NB4 (cell line): ENCODE data around the gene MRPS33.

Source experiments
- DNase-seq: peaks from one replicate; pipeline ENCODE4 v3.0.0; 2010; ENCODE audit warnings: low read depth
- H3K4me3 ChIP-seq: one replicate; pipeline ENCODE4 v1.5.1; 2011; ENCODE audit warnings: mild to moderate bottlenecking, low read depth, low read length, moderate library complexity
- MYC ChIP-seq: IDR thresholded peaks from 2 replicates; pipeline ENCODE4 v1.6.1; 2011; ENCODE audit warnings: low read depth, low read length
- POLR2A ChIP-seq: IDR thresholded peaks from 2 replicates; pipeline ENCODE4 v1.6.1; 2011; ENCODE audit warnings: mild to moderate bottlenecking; ENCODE audit not compliant: insufficient read length; ENCODE audit errors: extremely low read depth
- TF ChIP-seq, protein P1 (sequence below): IDR thresholded peaks from one replicate; pipeline ENCODE4 v1.5.1; 2012; ENCODE audit warnings: low read depth, low read length
- TF ChIP-seq, protein P2 (sequence below): IDR thresholded peaks from 2 replicates; pipeline ENCODE4 v1.6.1; 2011; ENCODE audit warnings: low read depth, low read length

Gene MRPS33

GRCh38 chr7:141014524-141015395, at the start of gene MRPS33:
Gene MRPS33, minus strand, starts transcription at chr7:141014952. Its CDS starts 4,319 bp downstream, at chr7:141010633.
- DNase-seq, result peak; percentile 98
- TF ChIP-seq, protein P1, sequence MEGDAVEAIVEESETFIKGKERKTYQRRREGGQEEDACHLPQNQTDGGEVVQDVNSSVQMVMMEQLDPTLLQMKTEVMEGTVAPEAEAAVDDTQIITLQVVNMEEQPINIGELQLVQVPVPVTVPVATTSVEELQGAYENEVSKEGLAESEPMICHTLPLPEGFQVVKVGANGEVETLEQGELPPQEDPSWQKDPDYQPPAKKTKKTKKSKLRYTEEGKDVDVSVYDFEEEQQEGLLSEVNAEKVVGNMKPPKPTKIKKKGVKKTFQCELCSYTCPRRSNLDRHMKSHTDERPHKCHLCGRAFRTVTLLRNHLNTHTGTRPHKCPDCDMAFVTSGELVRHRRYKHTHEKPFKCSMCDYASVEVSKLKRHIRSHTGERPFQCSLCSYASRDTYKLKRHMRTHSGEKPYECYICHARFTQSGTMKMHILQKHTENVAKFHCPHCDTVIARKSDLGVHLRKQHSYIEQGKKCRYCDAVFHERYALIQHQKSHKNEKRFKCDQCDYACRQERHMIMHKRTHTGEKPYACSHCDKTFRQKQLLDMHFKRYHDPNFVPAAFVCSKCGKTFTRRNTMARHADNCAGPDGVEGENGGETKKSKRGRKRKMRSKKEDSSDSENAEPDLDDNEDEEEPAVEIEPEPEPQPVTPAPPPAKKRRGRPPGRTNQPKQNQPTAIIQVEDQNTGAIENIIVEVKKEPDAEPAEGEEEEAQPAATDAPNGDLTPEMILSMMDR, result peak; percentile 82
- TF ChIP-seq POLR2A, result peak; percentile 82
- peak; percentile 83 for TF ChIP-seq MYC
- TF ChIP-seq, protein P2, sequence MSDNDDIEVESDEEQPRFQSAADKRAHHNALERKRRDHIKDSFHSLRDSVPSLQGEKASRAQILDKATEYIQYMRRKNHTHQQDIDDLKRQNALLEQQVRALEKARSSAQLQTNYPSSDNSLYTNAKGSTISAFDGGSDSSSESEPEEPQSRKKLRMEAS, result peak; percentile 65
- peak within 1 kb of the TSS; percentile 83 for H3K4me3 ChIP-seq

- H3K4me3 ChIP-seq, result no peak overlapping the region
- TF ChIP-seq, protein P1, result no peak
- TF ChIP-seq POLR2A, result no peak
- TF ChIP-seq MYC, result no peak
- TF ChIP-seq, protein P2, result no peak
- DNase-seq, result no peak
Observed at GRCh38 chr7:141057788-141058187, 43.0 kb upstream of the MRPS33 start.

GRCh38 chr7:141055146-141055545, 40.4 kb upstream of the MRPS33 start:
- H3K4me3 ChIP-seq, result no peak overlapping the region
- DNase-seq, result no peak
- TF ChIP-seq MYC (no peak), POLR2A (no peak)
- TF ChIP-seq, protein P1, result no peak
- TF ChIP-seq, protein P2, result no peak

DNA sequence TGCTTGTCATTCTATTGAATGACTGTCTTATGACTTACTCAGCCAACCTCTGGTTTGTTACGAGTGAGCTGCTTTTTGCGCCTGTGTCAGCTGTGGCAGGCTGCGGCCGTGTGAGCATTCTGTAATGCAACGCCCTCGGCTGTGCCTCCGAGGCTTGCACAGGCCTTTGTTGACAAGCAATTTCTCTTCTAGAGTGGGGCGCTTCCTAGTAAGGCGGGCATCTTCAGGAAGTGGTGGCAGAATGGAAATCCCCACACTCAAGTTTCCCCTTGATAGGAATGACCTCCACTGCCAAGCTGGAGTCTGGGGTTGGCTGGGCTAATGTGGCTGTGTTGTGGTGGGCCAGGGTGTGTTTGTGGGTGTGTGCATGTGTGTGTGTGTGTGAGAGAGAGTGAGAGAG, 38.9 kb upstream of the MRPS33 start:
- TF ChIP-seq, protein P1, result no peak
- TF ChIP-seq POLR2A (no peak), MYC (no peak)
- TF ChIP-seq, protein P2, result no peak
- DNase-seq, result peak; percentile 8
- H3K4me3 ChIP-seq, result no peak overlapping the region

GRCh38 chr7:141045842-141046620, 31.3 kb upstream of the MRPS33 start:
- H3K4me3 ChIP-seq, result no peak overlapping the region
- DNase-seq, result no peak
- no peak for TF ChIP-seq MYC
- TF ChIP-seq, protein P2, result no peak
- TF ChIP-seq POLR2A, result no peak
- TF ChIP-seq, protein P1, result no peak
